HG03025 (cell line): Measurements from ENCODE around the gene ADAMTSL2.

Experiments
- ATAC-seq: cut with Tn5 transposase; IDR thresholded peaks from one replicate; pipeline ENCODE4 v1.9.1; 2021; ENCODE audit warnings: mild to moderate bottlenecking, moderate library complexity; ENCODE audit not compliant: unreplicated experiment, low FRiP score

ADAMTSL2 gene

GRCh38 chr9:133529874-133530273 is 4.6 kb upstream of the ADAMTSL2 start:
- no peak for ATAC-seq

GRCh38 chr9:133531293-133531692 is 3.2 kb upstream of the ADAMTSL2 start:
- no peak for ATAC-seq

- ATAC-seq: no peak
Measured at GRCh38 chr9:133532937-133533668, 1.4 kb upstream of the ADAMTSL2 start.

- no peak for ATAC-seq
Measured at GRCh38 chr9:133533857-133534256, 647 bp upstream of the ADAMTSL2 start.

- no peak for ATAC-seq
Measured at GRCh38 chr9:133535306-133535877, 888 bp downstream of the ADAMTSL2 start.

- ATAC-seq: no peak
Measured at GRCh38 chr9:133536080-133536479, 1.6 kb downstream of the ADAMTSL2 start.

GRCh38 chr9:133536536-133536935 is 2.0 kb downstream of the ADAMTSL2 start:
- ATAC-seq: no peak

GRCh38 chr9:133537257-133537656 is 2.8 kb downstream of the ADAMTSL2 start:
- ATAC-seq: no peak

- ATAC-seq: no peak
Measured at GRCh38 chr9:133538176-133538575, 3.7 kb downstream of the ADAMTSL2 start.

- ATAC-seq: no peak
Measured at GRCh38 chr9:133538851-133539833, 4.6 kb downstream of the ADAMTSL2 start.

GRCh38 chr9:133539991-133540697 is 5.6 kb downstream of the ADAMTSL2 start:
- ATAC-seq: no peak

- ATAC-seq: no peak
Measured at GRCh38 chr9:133540698-133541025, 6.2 kb downstream of the ADAMTSL2 start.

GRCh38 chr9:133542002-133542401 is 7.5 kb downstream of the ADAMTSL2 start:
- no peak for ATAC-seq

GRCh38 chr9:133543772-133544467 is 9.4 kb downstream of the ADAMTSL2 start:
- no peak for ATAC-seq

- no peak for ATAC-seq
Measured at GRCh38 chr9:133545494-133546286, 11.2 kb downstream of the ADAMTSL2 start.

GRCh38 chr9:133546287-133546680 is 11.8 kb downstream of the ADAMTSL2 start:
- ATAC-seq: no peak

- ATAC-seq: no peak
Measured at GRCh38 chr9:133547116-133547515, 12.6 kb downstream of the ADAMTSL2 start.

GRCh38 chr9:133551446-133551845 is 16.9 kb downstream of the ADAMTSL2 start:
- no peak for ATAC-seq

GRCh38 chr9:133552236-133552635 is 17.7 kb downstream of the ADAMTSL2 start:
- ATAC-seq: no peak
